Measurements from ENCODE around the gene THAP5.

DNA sequence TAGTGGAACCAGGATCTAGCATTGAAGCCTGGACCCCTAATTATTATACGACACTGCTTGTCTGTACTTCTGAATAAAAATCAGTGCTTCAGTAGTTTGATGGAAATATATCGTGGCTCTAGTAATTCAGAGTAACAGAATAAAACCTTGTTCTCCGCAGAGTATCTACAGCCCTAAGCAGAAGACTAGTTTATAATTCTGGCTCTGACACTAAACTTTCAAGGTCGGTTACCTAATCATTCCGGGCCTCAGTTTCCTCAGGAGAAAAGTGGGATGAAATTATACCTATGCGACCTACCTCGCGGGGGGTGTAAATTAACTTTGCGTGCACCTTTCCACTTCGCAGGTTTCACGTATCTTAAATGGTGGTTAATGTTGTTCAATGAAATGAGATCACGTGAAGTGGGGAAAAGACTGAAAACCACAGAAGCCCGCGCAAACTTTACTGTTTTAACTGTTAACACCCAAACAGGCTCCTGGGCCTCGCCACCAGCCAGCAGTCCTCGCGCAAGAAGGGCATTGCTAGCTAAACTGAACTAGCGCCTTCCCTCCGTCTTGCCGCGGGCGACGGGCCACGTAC lies 615 bp downstream of the THAP5 start:
- TF ChIP-seq, protein P1, sequence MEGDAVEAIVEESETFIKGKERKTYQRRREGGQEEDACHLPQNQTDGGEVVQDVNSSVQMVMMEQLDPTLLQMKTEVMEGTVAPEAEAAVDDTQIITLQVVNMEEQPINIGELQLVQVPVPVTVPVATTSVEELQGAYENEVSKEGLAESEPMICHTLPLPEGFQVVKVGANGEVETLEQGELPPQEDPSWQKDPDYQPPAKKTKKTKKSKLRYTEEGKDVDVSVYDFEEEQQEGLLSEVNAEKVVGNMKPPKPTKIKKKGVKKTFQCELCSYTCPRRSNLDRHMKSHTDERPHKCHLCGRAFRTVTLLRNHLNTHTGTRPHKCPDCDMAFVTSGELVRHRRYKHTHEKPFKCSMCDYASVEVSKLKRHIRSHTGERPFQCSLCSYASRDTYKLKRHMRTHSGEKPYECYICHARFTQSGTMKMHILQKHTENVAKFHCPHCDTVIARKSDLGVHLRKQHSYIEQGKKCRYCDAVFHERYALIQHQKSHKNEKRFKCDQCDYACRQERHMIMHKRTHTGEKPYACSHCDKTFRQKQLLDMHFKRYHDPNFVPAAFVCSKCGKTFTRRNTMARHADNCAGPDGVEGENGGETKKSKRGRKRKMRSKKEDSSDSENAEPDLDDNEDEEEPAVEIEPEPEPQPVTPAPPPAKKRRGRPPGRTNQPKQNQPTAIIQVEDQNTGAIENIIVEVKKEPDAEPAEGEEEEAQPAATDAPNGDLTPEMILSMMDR (conservative IDR thresholded peaks at IDR 0.05; ENCODE audit: low read depth, low read length) = no peak
- TF ChIP-seq EZH2phosphoT487 (IDR thresholded peaks at IDR 0.05; ENCODE audit: borderline replicate concordance, low read length) = no peak
